H1 (cell line): ENCODE measurements around the gene SGSM1. TPM values are rescaled to one million over a fixed set of nuclear protein-coding genes. Genes with fewer than 3 reads are reported as not detected.

Experiments
- CTBP2 ChIP-seq: IDR thresholded peaks from 2 replicates; pipeline ENCODE4 v1.7.0; 2011; ENCODE audit warnings: borderline replicate concordance, mild to moderate bottlenecking, moderate library complexity, mixed read lengths, low read length; ENCODE audit not compliant: insufficient read depth, insufficient read length
- EP300 ChIP-seq, 2 experiments: IDR thresholded peaks; 1 replicate in 1 of 2; 2 replicates in 1 of 2; pipeline ENCODE4 v1.6.1; 2011 to 2012; ENCODE audit warnings: low read depth in 2 of 2, low read length in 2 of 2, mild to moderate bottlenecking in 2 of 2, borderline replicate concordance in 1 of 2, inconsistent platforms in 1 of 2, moderate library complexity in 1 of 2
- PHF8 ChIP-seq: fragments of 200-600 bp; sonication (generic); conservative IDR thresholded peaks from 2 replicates; pipeline ENCODE4 v1.7.1; 2012; ENCODE audit warnings: low read depth, mild to moderate bottlenecking, inconsistent platforms, low read length, moderate library complexity
- POLR2A ChIP-seq, 2 experiments: IDR thresholded peaks; 1 replicate in 1 of 2; 2 replicates in 1 of 2; pipeline ENCODE4 v1.6.1; 2011; ENCODE audit warnings: low read depth in 2 of 2, low read length in 2 of 2, mild to moderate bottlenecking in 2 of 2; ENCODE audit errors: control extremely low read depth in 1 of 2
- RBBP5 ChIP-seq: IDR thresholded peaks from 2 replicates; pipeline ENCODE4 v1.7.1; 2012; ENCODE audit warnings: low read depth, mild to moderate bottlenecking, inconsistent platforms, low read length, moderate library complexity, borderline replicate concordance
- RXRA ChIP-seq: IDR thresholded peaks from 2 replicates; pipeline ENCODE4 v1.6.1; 2011; ENCODE audit warnings: low read depth, mild to moderate bottlenecking, low read length, moderate library complexity; ENCODE audit not compliant: insufficient read depth
- SIN3A ChIP-seq, 2 experiments: IDR thresholded peaks in 1 of 2; conservative IDR thresholded peaks in 1 of 2; 2 replicates each; pipeline ENCODE4 v1.6.1; 2011 to 2012; ENCODE audit warnings: low read length in 2 of 2, improper control_type of control experiment in 1 of 2, low read depth in 1 of 2, mild to moderate bottlenecking in 1 of 2
- TAF7 ChIP-seq: optimal IDR thresholded peaks from 2 replicates; pipeline ENCODE3; 2011; ENCODE audit warnings: low read depth, mild to moderate bottlenecking, inconsistent platforms, low read length, moderate library complexity, borderline replicate concordance
- polyA plus RNA-seq, 7 experiments: library from polyadenylated mRNA; depleted of rRNA in 3 of 7; stranded (reverse) in 5 of 7; unstranded in 2 of 7; fragments of >200 nt in 5 of 7; fragments of 200-250 nt in 2 of 7; gene quantifications; 1 replicate in 5 of 7; 2 replicates in 1 of 7; 4 replicates in 1 of 7; pipeline versions ENCODE4 v1.2.1 to v1.2.3, GENCODE V29; 2011 to 2013; ENCODE audit warnings: missing spikeins in 2 of 7, mixed read lengths in 2 of 7
- total RNA-seq: library from RNA; stranded (reverse); fragmentation: NEBNext Ultra II Directional; extraction: Animal tissue kit (Norgen Biotek cat#: 25700); gene quantifications from 2 replicates; pipeline ENCODE4 v1.2.1, GENCODE V29; 2021
- TF ChIP-seq, protein P1 (sequence below): IDR thresholded peaks from 2 replicates; pipeline ENCODE4 v1.6.1; 2012; ENCODE audit warnings: low read length, inconsistent platforms
- TF ChIP-seq, protein P2 (sequence below): IDR thresholded peaks from 2 replicates; pipeline ENCODE4 v1.6.1; 2011; ENCODE audit warnings: low read length, improper control_type of control experiment
- TF ChIP-seq, protein P3 (sequence below): IDR thresholded peaks from 2 replicates; pipeline ENCODE4 v1.6.1; 2012; ENCODE audit warnings: inconsistent platforms

Gene SGSM1
- total and polyA plus RNA-seq, 2 of the 8 experiments (the other 6 are each of a cell fraction or from before 2014, with no cell fraction given): 2.8 to 5.2 TPM

DNA sequence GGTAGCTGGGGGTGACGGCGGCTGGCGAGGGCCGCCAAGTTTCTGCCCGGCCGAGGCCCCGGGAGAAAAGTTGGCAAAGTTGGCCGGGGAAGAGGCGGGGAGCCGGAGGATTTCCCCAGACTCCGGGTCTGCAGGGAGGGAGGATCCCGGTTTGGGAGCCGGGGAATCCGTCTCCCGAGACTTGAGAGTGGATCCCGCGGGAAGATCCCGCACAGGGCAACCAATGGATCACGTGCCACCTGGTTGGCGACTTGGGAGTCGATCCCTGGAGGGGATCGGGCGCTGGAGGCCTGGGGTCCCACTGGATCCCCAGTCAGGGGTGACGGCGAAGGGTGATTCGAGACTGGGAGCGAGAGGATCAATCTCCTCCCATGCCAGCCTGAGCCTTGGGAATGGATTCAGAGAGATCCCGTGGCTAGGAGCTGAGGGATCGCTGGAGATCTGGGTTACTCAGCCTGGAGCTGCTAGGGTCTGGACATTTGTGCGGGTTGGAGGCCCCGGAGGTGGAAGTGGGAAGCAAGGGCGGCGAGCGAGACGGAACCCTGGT lies 146.9 kb downstream of the SGSM1 start (continued):
- TF ChIP-seq, protein P1, sequence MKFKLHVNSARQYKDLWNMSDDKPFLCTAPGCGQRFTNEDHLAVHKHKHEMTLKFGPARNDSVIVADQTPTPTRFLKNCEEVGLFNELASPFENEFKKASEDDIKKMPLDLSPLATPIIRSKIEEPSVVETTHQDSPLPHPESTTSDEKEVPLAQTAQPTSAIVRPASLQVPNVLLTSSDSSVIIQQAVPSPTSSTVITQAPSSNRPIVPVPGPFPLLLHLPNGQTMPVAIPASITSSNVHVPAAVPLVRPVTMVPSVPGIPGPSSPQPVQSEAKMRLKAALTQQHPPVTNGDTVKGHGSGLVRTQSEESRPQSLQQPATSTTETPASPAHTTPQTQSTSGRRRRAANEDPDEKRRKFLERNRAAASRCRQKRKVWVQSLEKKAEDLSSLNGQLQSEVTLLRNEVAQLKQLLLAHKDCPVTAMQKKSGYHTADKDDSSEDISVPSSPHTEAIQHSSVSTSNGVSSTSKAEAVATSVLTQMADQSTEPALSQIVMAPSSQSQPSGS: peak; percentile 52; the same call in 1 of the 2 replicates
- TF ChIP-seq, protein P2, sequence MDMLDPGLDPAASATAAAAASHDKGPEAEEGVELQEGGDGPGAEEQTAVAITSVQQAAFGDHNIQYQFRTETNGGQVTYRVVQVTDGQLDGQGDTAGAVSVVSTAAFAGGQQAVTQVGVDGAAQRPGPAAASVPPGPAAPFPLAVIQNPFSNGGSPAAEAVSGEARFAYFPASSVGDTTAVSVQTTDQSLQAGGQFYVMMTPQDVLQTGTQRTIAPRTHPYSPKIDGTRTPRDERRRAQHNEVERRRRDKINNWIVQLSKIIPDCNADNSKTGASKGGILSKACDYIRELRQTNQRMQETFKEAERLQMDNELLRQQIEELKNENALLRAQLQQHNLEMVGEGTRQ: peak; percentile 70
- 0 out of 4 replicates have a peak, but pooled peaks of 1 of the 2 experiments have one; percentile 26 for TF ChIP-seq SIN3A (conservative IDR thresholded peaks at IDR 0.05 in 1 of 2, IDR thresholded peaks at IDR 0.05 in 1 of 2; ENCODE audit: low read depth in 1 of 2, low read length in 2 of 2)
- TF ChIP-seq PHF8: peak; percentile 73
- no peak for TF ChIP-seq EP300 (IDR thresholded peaks at IDR 0.05; ENCODE audit: borderline replicate concordance in 1 of 2, low read depth in 2 of 2, low read length in 2 of 2)
- TF ChIP-seq CTBP2: peak; percentile 3
- TF ChIP-seq POLR2A (IDR thresholded peaks at IDR 0.05; ENCODE audit: control extremely low read depth in 1 of 2, low read depth in 2 of 2, low read length in 2 of 2): peak in 1 of 2 experiments; percentile 72; a peak in 1 of 3 replicates
- peak; percentile 20; the same call in 1 of the 2 replicates for TF ChIP-seq RBBP5
- peak; percentile 54 for TF ChIP-seq TAF7
- TF ChIP-seq, protein P3, sequence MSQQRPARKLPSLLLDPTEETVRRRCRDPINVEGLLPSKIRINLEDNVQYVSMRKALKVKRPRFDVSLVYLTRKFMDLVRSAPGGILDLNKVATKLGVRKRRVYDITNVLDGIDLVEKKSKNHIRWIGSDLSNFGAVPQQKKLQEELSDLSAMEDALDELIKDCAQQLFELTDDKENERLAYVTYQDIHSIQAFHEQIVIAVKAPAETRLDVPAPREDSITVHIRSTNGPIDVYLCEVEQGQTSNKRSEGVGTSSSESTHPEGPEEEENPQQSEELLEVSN: peak; percentile 74
- no peak for TF ChIP-seq RXRA
